ENCODE data around the gene TIAM1. TPM values are rescaled to one million over a fixed set of nuclear protein-coding genes. Genes with fewer than 3 reads are reported as not detected.

Gene TIAM1
- total and polyA plus RNA-seq, 2 donors from 2014 or later: 4.6 to 30.0 TPM

- intact Hi-C loops (cut with DNase I): no loop called here
- Histone ChIP-seq H3K4me1 (ENCODE audit: control insufficient read depth in 2 of 3, insufficient read depth in 2 of 3, low read depth in 1 of 3, low read length in 3 of 3) (no peaks in the 10 kb centered on the region), H3K27ac (ENCODE audit: low read depth in 2 of 2, low read length in 2 of 2) (no peak overlapping the region), H3K9ac (ENCODE audit: low read length in 3 of 3) (no peak overlapping the region), H3K27me3 (ENCODE audit: control insufficient read depth, insufficient read depth, low read length) (no peaks in the 10 kb centered on the region), H3K4me3 (ENCODE audit: low read length in 3 of 3) (no peak overlapping the region), H3K9me3 (ENCODE audit: control insufficient read depth in 2 of 3, insufficient read depth in 1 of 3, low read length in 3 of 3) (peaks cover 0 to 3% (median 0%) of the 10 kb centered on the region in 3 donors), H3K36me3 (ENCODE audit: control insufficient read depth in 2 of 3, insufficient read depth in 3 of 3, low read length in 3 of 3) (no peaks in the 10 kb centered on the region)
- TF ChIP-seq CTCF (IDR thresholded peaks at IDR 0.05; ENCODE audit: borderline replicate concordance, extremely low read depth, insufficient read depth): no peak
- DNase-seq (no peak), FAIRE-seq (no peak)
Observed at GRCh38 chr21:31110430-31110829, 233.6 kb downstream of the TIAM1 start.

GRCh38 chr21:31107871-31108270 lies 236.2 kb downstream of the TIAM1 start:
- Histone ChIP-seq H3K9ac (ENCODE audit: low read length in 3 of 3) (no peak overlapping the region), H3K27ac (ENCODE audit: low read depth in 2 of 2, low read length in 2 of 2) (no peak overlapping the region), H3K4me3 (ENCODE audit: low read length in 3 of 3) (no peak overlapping the region), H3K36me3 (ENCODE audit: control insufficient read depth in 2 of 3, insufficient read depth in 3 of 3, low read length in 3 of 3) (no peaks in the 10 kb centered on the region), H3K9me3 (ENCODE audit: control insufficient read depth in 2 of 3, insufficient read depth in 1 of 3, low read length in 3 of 3) (peaks cover 0 to 8% (median 0%) of the 10 kb centered on the region in 3 donors), H3K27me3 (ENCODE audit: control insufficient read depth, insufficient read depth, low read length) (no peaks in the 10 kb centered on the region), H3K4me1 (ENCODE audit: control insufficient read depth in 2 of 3, insufficient read depth in 2 of 3, low read depth in 1 of 3, low read length in 3 of 3) (no peaks in the 10 kb centered on the region)
- FAIRE-seq (no peak), DNase-seq (no peak)
- TF ChIP-seq CTCF (IDR thresholded peaks at IDR 0.05; ENCODE audit: borderline replicate concordance, extremely low read depth, insufficient read depth): no peak
- intact Hi-C loops (cut with DNase I): no loop called here

- no peaks in the 10 kb centered on the region for H3K27me3 ChIP-seq (ENCODE audit: control insufficient read depth, insufficient read depth, low read length)
- H3K9me3 ChIP-seq (ENCODE audit: control insufficient read depth in 2 of 3, insufficient read depth in 1 of 3, low read length in 3 of 3): peaks cover 0 to 8% (median 0%) of the 10 kb centered on the region in 3 donors
- H3K27ac ChIP-seq (ENCODE audit: low read depth in 2 of 2, low read length in 2 of 2): peak overlapping the region; percentile 25 to 33
- no peak overlapping the region for H3K9ac ChIP-seq (ENCODE audit: low read length in 3 of 3)
- DNase-seq: no peak
- H3K4me1 ChIP-seq (ENCODE audit: control insufficient read depth in 2 of 3, insufficient read depth in 2 of 3, low read depth in 1 of 3, low read length in 3 of 3): no peaks in the 10 kb centered on the region
- intact Hi-C loops (cut with DNase I): no loop called here
- TF ChIP-seq CTCF (IDR thresholded peaks at IDR 0.05; ENCODE audit: borderline replicate concordance, extremely low read depth, insufficient read depth): no peak
- no peak for FAIRE-seq
- H3K36me3 ChIP-seq (ENCODE audit: control insufficient read depth in 2 of 3, insufficient read depth in 3 of 3, low read length in 3 of 3): no peaks in the 10 kb centered on the region
- H3K4me3 ChIP-seq (ENCODE audit: low read length in 3 of 3): no peak overlapping the region
Observed at GRCh38 chr21:31107176-31107785, 236.8 kb downstream of the TIAM1 start.

All from kidney (tissue), 14 donors.